H1 (cell line): ENCODE results near the gene BCKDHB. TPM values are rescaled to one million over a fixed set of nuclear protein-coding genes. Genes with fewer than 3 reads are reported as not detected.

Experiments used
- BRCA1 ChIP-seq: IDR thresholded peaks from 2 replicates; pipeline ENCODE4 v1.6.1; 2012; ENCODE audit warnings: low read depth, low read length, improper control_type of control experiment
- CHD1 ChIP-seq: IDR thresholded peaks from 2 replicates; pipeline ENCODE4 v1.6.1; 2012; ENCODE audit warnings: low read depth, low read length, improper control_type of control experiment
- EP300 ChIP-seq, 2 experiments: IDR thresholded peaks; 1 replicate in 1 of 2; 2 replicates in 1 of 2; pipeline ENCODE4 v1.6.1; 2011 to 2012; ENCODE audit warnings: low read depth in 2 of 2, low read length in 2 of 2, mild to moderate bottlenecking in 2 of 2, borderline replicate concordance in 1 of 2, inconsistent platforms in 1 of 2, moderate library complexity in 1 of 2
- KDM1A ChIP-seq: fragments of 200-600, 300-600 bp; sonication (generic); IDR thresholded peaks from 2 replicates; pipeline ENCODE4 v1.7.1; 2016; ENCODE audit warnings: mild to moderate bottlenecking, low read length, borderline replicate concordance
- polyA plus RNA-seq, 7 experiments: library from polyadenylated mRNA; depleted of rRNA in 3 of 7; stranded (reverse) in 5 of 7; unstranded in 2 of 7; fragments of >200 nt in 5 of 7; fragments of 200-250 nt in 2 of 7; gene quantifications; 1 replicate in 5 of 7; 2 replicates in 1 of 7; 4 replicates in 1 of 7; pipeline versions ENCODE4 v1.2.1 to v1.2.3, GENCODE V29; 2011 to 2013; ENCODE audit warnings: missing spikeins in 2 of 7, mixed read lengths in 2 of 7
- total RNA-seq: library from RNA; stranded (reverse); fragmentation: NEBNext Ultra II Directional; extraction: Animal tissue kit (Norgen Biotek cat#: 25700); gene quantifications from 2 replicates; pipeline ENCODE4 v1.2.1, GENCODE V29; 2021

BCKDHB gene
- total and polyA plus RNA-seq, 2 of the 8 experiments (the other 6 are each of a cell fraction or from before 2014, with no cell fraction given) = 22.1 to 30.8 TPM

DNA sequence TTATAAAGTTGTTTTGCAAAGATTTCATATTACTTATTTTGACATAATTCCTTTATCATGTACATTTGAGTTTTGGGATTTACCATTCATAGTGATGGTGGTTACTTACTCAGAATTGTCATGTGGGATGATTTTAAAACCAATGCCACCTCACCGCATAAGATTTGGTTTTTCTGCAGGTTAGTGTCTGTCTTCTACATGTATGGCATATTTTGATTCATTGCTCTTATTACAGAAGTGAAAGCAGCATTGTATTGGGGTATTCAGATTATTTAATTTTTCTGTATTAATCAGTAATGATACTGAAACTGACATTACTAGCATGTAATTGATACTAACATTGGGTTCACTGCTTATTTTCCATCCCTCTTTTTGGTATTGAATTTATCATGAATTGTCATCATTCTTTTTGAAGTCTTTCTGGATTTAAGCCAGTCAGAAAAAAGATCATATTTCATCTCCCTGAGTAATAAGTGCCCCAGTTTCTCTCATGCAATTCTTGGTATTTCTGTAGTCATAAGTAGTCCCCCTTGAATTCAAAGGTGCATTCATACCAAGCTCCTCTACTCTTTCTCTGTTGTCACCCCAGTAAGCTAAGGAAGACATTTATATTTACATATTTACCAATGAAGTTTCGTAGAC lies 176.6 kb downstream of the BCKDHB start (continued):
- TF ChIP-seq EP300 (IDR thresholded peaks at IDR 0.05; ENCODE audit: borderline replicate concordance in 1 of 2, low read depth in 2 of 2, low read length in 2 of 2) (no peak), CHD1 (no peak), BRCA1 (no peak), KDM1A (no peak)
